Stimulated activated naive B cell treated with anti-CD40 and anti-IgM and Interleukin-4, amounts not matched to agents 10 μg/mL and 1 μg/mL and 100 μg/mL, for 72 hours (primary cell): ENCODE data around the gene SAMMSON.

ENCODE experiments used
- ATAC-seq, 2 donors: fragments of 150-1000 bp; cut with Tn5 transposase; replicated peaks; 2 replicates each; pipeline ENCODE4 v1.10.0; 2021; ENCODE audit warnings: moderate library complexity in 1 of 2
- DNase-seq: peaks from one replicate; pipeline ENCODE4 v3.0.0; 2021
- H3K27ac Mint-ChIP-seq: one replicate; pipeline ENCODE4 v1.8.0; 2022; ENCODE audit warnings: mild to moderate bottlenecking, mixed read lengths
- H3K27me3 Mint-ChIP-seq, 2 donors: one replicate each; pipeline ENCODE4 v1.8.0; 2022; ENCODE audit warnings: mixed read lengths in 2 of 2
- H3K36me3 Mint-ChIP-seq, 2 donors: one replicate each; pipeline ENCODE4 v1.8.0; 2022; ENCODE audit warnings: mixed read lengths in 2 of 2, mild to moderate bottlenecking in 1 of 2
- H3K4me1 Mint-ChIP-seq, 2 donors: one replicate each; pipeline ENCODE4 v1.8.0; 2022; ENCODE audit warnings: mixed read lengths in 2 of 2, mild to moderate bottlenecking in 1 of 2
- H3K4me3 Mint-ChIP-seq, 2 donors: one replicate each; pipeline ENCODE4 v1.8.0; 2022; ENCODE audit warnings: mild to moderate bottlenecking in 2 of 2, mixed read lengths in 2 of 2, moderate library complexity in 1 of 2
- H3K9me3 Mint-ChIP-seq, 2 donors: one replicate each; pipeline ENCODE4 v1.8.0; 2022; ENCODE audit warnings: mixed read lengths in 2 of 2, mild to moderate bottlenecking in 1 of 2

The SAMMSON gene

DNA sequence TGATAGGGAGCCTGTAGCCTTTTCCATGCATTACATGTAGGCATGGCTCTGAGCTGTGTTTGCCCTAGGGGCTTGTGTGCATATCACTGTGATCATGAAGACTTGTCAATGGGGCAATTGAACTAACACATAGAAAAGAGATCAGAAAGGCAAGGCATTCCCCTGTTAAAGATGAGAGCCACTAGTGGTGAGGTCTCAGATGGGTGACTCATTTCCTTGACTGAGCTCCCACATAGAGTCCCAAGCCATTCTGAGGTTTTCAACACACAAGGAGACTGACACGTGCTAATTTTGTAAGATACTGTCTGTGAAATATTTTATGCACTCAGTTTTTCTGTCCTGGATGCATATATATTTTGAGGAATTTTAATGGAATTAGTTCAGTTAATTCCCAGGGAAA lies 53.8 kb downstream of the SAMMSON start:
- Mint-ChIP-seq H3K9me3 (no peaks in the 10 kb centered on the region), H3K27me3 (peaks cover 6 to 12% of the 10 kb centered on the region in 2 donors), H3K27ac (no peak overlapping the region), H3K36me3 (no peaks in the 10 kb centered on the region), H3K4me3 (no peak overlapping the region), H3K4me1 (no peaks in the 10 kb centered on the region)
- DNase-seq (no peak), ATAC-seq (peak; percentile 52 to 59)

DNA sequence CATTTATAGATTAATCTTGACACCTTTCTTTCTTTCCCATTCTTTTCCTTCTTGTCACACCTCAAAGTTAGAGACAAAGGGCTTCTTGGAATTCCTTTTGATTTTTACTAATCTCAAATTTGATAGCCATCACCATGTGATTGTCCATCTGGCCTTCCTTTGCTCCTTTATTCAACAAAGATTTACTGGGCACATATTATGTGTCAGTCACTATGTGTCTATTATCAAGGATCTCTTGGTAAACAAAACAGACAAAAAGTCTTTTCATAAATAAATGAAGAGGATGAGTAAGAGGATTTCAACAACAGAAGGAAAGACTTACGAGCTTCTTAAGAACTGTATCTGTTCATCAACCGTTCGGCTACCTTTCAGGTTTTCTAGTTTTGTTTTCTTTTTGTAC lies 56.5 kb downstream of the SAMMSON start:
- H3K27ac Mint-ChIP-seq, result no peak overlapping the region

DNA sequence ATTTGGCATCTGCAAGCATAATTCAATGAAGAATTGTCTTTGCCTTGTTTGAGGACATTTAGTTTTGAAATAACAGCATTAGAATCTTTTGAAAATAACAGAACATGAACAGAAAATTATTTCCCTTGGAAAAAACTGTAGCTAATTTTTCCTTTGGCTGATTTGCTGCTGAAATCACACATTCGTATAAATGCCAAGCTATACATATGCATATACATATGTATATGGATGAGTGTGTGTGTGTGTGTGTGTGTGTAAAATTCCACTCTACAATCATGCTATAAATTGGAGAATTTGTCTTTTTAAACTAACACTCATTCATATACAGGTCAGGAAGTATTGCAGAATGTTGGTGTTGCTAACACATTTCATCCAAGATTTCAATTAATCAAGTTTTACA lies 57.9 kb downstream of the SAMMSON start:
- Mint-ChIP-seq H3K27ac (no peak overlapping the region), H3K4me1 (no peaks in the 10 kb centered on the region), H3K4me3 (no peak overlapping the region), H3K27me3 (peaks cover 6 to 7% of the 10 kb centered on the region in 2 donors), H3K36me3 (no peaks in the 10 kb centered on the region), H3K9me3 (no peaks in the 10 kb centered on the region)
- DNase-seq (no peak), ATAC-seq (no peak)

More for the DNA sequence above, 56.5 kb downstream of the SAMMSON start:
- Mint-ChIP-seq H3K27me3 (peaks cover 6 to 12% of the 10 kb centered on the region in 2 donors), H3K4me1 (no peaks in the 10 kb centered on the region), H3K36me3 (no peaks in the 10 kb centered on the region), H3K9me3 (no peaks in the 10 kb centered on the region), H3K4me3 (no peak overlapping the region)
- DNase-seq (no peak), ATAC-seq (no peak)

DNA sequence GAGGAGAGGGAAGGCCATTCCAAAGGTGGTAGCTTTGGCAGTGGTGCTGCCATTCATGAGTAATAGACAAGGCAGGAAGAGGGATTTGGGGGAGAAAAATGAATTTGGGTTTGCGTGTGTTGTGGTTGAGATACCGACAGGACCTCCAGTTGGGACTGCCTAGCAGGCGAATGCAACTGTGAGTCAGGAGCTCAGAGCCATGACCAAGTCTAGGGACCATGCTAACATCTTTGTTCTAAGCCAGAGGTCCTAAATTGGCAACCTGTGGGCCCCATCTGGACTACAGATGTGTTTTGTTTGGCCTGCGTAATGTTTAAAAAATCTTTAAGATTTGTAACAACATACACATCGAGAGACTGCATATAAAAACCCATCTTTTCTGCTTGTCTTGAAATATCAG lies 61.6 kb downstream of the SAMMSON start:
- Mint-ChIP-seq H3K4me3 (no peak overlapping the region), H3K27ac (no peak overlapping the region), H3K27me3 (no peaks in the 10 kb centered on the region), H3K4me1 (no peaks in the 10 kb centered on the region), H3K9me3 (no peaks in the 10 kb centered on the region), H3K36me3 (no peaks in the 10 kb centered on the region)
- ATAC-seq, result no peak
- DNase-seq, result no peak

DNA sequence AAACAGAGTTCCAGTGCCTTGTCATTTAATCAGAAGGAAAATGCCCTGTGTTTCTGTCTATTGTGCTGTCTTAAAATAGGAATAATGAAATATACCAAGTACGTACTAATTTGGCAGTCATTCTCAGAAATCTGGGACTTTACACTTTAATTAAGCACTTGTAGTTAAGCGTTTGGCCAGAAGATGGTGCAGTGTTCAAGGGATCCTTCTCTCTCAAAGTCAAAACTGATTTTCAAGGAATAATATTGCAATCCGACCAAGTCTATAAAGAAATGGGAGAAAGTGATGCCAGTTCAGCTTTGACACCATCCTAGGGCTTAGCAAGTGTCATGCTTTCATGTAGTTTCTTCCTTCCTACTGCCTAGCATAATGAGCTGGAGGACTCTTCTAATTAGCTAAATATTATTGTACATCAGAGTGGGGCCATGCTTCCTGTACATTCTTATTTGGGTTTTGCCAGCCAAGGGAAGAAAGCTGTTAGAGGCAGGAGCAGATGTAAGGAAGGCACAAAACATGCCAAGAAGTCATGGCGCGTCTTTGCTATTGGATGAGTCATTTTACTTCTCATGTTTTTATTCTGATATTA lies 64.8 kb downstream of the SAMMSON start:
- no peak for ATAC-seq
- no peak for DNase-seq
- Mint-ChIP-seq H3K36me3 (no peaks in the 10 kb centered on the region), H3K4me1 (no peaks in the 10 kb centered on the region), H3K27ac (no peak overlapping the region), H3K27me3 (peaks cover 0 to 4% of the 10 kb centered on the region in 2 donors), H3K9me3 (no peaks in the 10 kb centered on the region), H3K4me3 (no peak overlapping the region)

DNA sequence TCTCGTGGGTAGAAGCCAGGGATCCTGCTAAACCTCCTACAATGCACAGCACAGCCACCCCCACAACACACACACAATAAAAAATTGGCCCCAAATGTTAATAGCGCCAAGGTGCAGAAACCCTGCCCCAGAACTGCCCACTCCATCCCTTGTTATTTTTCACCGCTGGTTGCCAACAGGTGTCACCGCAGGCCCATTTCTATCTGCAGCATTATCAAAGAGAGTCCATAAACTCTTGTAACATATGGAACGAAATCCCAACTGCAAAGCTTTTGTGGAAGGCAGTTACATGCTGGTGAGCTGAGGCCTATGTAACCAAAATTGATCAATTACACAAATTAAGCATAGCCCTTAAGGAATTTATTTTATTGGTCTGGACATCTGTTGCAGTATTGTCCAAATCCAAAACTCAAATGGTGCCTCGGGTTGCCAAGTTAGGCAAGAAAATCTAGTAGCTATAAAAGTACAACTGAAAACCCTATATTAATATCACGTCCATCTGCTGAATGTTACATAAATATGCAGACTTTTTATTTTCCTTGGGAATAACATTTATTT lies 66.2 kb downstream of the SAMMSON start:
- Mint-ChIP-seq H3K9me3 (no peaks in the 10 kb centered on the region), H3K27ac (no peak overlapping the region), H3K4me3 (no peak overlapping the region), H3K4me1 (no peaks in the 10 kb centered on the region), H3K27me3 (peaks cover 2 to 4% of the 10 kb centered on the region in 2 donors), H3K36me3 (no peaks in the 10 kb centered on the region)
- DNase-seq (no peak), ATAC-seq (no peak)

DNA sequence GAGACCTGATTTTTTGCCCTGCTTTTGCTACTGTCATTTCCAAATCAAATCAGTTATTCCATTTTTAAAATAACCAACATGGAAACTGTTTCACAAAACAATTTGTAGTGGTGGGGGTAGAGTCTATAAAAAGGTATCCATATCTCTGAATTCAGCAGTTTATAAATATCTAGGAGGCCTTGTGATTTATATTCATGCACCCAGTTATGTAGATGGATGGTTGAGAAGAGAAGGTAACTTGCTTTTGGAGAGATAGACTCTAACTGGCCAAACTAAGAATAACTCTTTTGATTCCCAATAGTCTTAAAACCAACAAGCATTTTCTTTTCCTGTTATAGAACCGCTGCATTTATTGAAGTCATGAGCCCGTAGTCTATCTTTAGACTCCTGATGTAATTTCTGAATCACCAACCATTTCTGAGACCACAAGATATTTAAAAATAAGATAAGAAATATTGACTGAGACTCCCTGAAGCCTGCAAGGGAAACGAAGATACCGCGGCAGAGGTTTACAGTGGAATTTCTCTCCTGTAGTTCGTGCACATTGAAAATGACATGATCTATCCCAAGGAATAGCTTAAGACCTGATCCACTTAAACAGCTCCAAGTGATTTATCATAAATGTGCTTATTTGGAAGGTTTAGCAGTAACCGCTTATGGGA lies 68.5 kb downstream of the SAMMSON start:
- no peak overlapping the region for H3K27ac Mint-ChIP-seq
- H3K36me3 Mint-ChIP-seq, result no peaks in the 10 kb centered on the region
- DNase-seq (no peak), ATAC-seq (no peak)
- peaks cover 0 to 5% of the 10 kb centered on the region in 2 donors for H3K4me1 Mint-ChIP-seq
- no peaks in the 10 kb centered on the region for H3K9me3 Mint-ChIP-seq
- H3K4me3 Mint-ChIP-seq, result no peak overlapping the region
- H3K27me3 Mint-ChIP-seq, result peaks cover 8 to 16% of the 10 kb centered on the region in 2 donors

DNA sequence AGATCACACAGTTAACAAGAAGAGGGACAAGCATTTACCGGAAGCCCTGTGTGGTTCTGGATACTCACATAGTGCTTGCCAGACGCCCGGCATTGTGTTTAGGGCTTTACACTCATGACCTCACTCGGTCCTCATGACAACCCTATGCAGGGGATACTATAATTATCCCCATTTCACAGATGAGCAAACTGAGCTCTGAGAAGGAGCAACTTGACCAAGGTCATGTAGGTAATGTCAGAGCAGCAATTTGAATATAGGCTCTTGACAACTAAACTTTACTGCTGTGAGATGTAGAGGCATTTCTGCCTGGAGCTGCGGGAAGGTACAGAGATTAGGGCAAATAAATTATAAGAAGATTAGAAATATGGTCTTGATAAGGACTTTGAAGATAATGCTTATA lies 70.0 kb downstream of the SAMMSON start:
- peaks cover 0 to 4% of the 10 kb centered on the region in 2 donors for H3K9me3 Mint-ChIP-seq
- ATAC-seq (no peak), DNase-seq (no peak)
- H3K4me1 Mint-ChIP-seq, result peaks cover 0 to 5% of the 10 kb centered on the region in 2 donors
- no peaks in the 10 kb centered on the region for H3K36me3 Mint-ChIP-seq
- no peak overlapping the region for H3K4me3 Mint-ChIP-seq
- no peak overlapping the region for H3K27ac Mint-ChIP-seq
- H3K27me3 Mint-ChIP-seq, result peaks cover 14 to 25% of the 10 kb centered on the region in 2 donors

DNA sequence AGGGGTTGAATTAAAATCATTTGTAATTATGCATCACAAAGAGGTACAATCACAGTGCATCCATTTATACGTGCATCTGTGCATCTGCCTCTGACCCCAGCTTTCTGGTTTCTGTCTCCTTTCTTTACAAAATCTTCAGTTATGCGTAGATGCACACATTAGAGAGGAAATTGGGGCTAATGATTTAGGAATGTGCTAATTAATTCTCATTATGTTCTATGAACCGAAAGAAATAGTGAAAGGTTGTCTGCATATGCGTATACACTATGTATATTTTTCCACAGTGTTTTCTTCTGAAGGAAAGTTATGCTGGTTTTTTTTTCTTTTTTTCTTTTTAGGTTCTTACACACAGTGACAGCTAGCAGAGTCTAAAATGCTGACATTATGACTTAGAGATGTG lies 71.6 kb downstream of the SAMMSON start:
- Mint-ChIP-seq H3K9me3 (peaks cover 0 to 4% of the 10 kb centered on the region in 2 donors), H3K27me3 (peaks cover 19 to 36% of the 10 kb centered on the region in 2 donors), H3K27ac (no peak overlapping the region), H3K4me3 (no peak overlapping the region), H3K36me3 (no peaks in the 10 kb centered on the region), H3K4me1 (peaks cover 0 to 5% of the 10 kb centered on the region in 2 donors)
- ATAC-seq (no peak), DNase-seq (no peak)

DNA sequence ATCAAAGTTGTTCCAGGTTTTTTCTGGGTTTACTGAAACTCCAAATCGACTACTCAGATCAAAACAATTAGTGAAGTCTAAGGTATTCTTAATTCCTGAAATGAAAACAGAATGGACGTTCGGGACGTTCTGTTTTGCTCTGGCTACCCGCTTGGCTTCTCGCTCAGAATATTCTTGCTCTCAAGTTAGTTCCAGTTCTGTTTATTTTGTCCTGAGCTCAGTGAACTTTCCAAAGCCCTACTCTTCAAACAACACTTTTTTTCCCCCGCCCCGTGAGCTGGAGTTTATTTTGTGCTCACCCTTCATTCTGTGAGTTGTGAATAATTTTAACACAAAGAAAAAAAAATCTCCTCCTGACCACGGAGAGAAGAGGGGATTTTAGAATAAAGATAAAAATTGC lies 72.6 kb downstream of the SAMMSON start:
- no peak for ATAC-seq
- H3K27me3 Mint-ChIP-seq, result peaks cover 16 to 43% of the 10 kb centered on the region in 2 donors
- no peak for DNase-seq
- no peak overlapping the region for H3K4me3 Mint-ChIP-seq
- no peaks in the 10 kb centered on the region for H3K36me3 Mint-ChIP-seq
- H3K9me3 Mint-ChIP-seq, result peaks cover 0 to 4% of the 10 kb centered on the region in 2 donors
- H3K27ac Mint-ChIP-seq, result no peak overlapping the region
- peaks cover 0 to 5% of the 10 kb centered on the region in 2 donors for H3K4me1 Mint-ChIP-seq

DNA sequence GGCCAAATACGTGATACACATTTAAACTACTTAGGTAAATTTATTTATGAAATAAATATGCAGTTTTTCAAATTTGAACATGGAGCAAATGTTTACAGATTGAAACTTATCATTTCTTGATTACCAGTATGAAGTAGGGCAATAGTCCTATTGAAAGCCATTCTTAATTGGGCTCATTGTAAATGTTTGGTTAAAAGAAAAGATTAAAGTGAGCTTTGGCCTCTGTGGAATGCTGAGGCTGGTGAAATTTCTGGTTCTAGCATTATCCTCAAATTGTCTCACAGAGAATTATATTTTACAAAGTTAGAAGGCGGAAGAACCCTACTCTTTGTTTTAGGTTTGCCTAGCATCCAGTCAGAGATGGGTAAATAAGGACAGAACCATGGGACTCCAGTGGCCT lies 73.2 kb downstream of the SAMMSON start:
- Mint-ChIP-seq H3K4me1 (peaks cover 0 to 5% of the 10 kb centered on the region in 2 donors), H3K4me3 (no peak overlapping the region), H3K9me3 (peaks cover 0 to 4% of the 10 kb centered on the region in 2 donors), H3K27me3 (peaks cover 16 to 43% of the 10 kb centered on the region in 2 donors), H3K27ac (no peak overlapping the region), H3K36me3 (no peaks in the 10 kb centered on the region)
- DNase-seq (no peak), ATAC-seq (no peak)

DNA sequence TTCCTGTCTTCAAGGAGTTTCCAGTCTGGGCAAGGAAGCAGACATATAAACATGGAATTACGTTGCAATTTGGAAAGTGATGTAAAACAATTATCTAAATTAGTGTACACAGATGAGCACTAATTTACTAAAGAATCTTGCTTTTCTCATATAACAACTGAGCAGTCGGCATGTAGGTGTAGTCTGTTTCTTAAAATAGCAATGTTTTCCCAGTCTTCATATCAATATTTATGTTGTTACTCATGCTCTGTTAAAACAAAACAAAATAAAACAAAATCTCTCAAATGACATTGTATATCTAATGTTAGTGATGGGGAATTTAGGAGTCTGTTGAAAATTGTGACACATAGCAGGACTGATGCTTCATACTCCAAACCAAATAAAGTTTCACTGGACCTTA lies 75.6 kb downstream of the SAMMSON start:
- DNase-seq (no peak), ATAC-seq (no peak)
- H3K4me3 Mint-ChIP-seq, result no peak overlapping the region
- H3K27ac Mint-ChIP-seq, result no peak overlapping the region
- peaks cover 16 to 57% of the 10 kb centered on the region in 2 donors for H3K27me3 Mint-ChIP-seq
- H3K9me3 Mint-ChIP-seq, result peaks cover 4% of the 10 kb centered on the region in 2 donors
- no peaks in the 10 kb centered on the region for H3K36me3 Mint-ChIP-seq
- peaks cover 0 to 5% of the 10 kb centered on the region in 2 donors for H3K4me1 Mint-ChIP-seq

DNA sequence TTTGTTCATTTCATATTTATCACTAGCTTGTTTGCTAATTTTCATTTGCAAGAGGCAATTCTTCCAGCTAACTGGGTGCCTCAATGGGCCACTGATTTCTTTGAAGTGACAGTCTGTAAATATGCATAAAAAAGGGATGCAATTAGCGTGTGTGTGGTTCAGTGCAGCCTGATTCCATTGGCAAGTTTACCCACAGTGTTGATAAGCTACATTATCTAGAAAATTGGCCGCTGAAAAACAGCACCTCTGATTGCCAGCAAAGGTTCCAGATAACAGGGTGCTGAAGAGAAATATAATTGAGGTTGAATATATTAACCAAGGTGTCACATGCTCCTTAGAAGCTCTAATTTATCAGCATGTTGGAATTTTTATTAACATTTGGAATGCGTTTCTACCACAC lies 76.9 kb downstream of the SAMMSON start:
- H3K9me3 Mint-ChIP-seq, result peaks cover 4% of the 10 kb centered on the region in 2 donors
- H3K4me3 Mint-ChIP-seq, result no peak overlapping the region
- DNase-seq (no peak), ATAC-seq (no peak)
- H3K27ac Mint-ChIP-seq, result no peak overlapping the region
- no peaks in the 10 kb centered on the region for H3K36me3 Mint-ChIP-seq
- H3K4me1 Mint-ChIP-seq, result peaks cover 0 to 5% of the 10 kb centered on the region in 2 donors
- H3K27me3 Mint-ChIP-seq, result peaks cover 22 to 61% of the 10 kb centered on the region in 2 donors

DNA sequence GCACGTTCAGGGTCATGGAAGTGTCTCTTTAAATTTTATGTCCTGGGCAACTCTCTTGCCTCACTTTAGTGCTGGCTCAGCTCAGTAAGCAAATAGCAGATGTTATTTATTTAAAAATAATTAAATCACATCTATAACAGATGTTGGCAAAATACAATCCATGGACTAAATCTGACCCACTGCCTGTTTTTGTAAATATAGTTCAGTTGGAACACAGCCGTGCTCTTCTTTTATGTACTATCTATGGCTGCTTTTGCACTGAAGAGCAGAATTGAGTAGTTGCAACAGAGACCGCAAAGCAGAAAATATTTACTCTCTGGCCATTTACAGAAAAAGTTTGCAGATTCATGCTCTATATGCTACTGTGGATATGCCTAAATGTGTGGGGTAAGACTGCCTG lies 79.2 kb downstream of the SAMMSON start:
- Mint-ChIP-seq H3K27ac (no peak overlapping the region), H3K27me3 (peaks cover 29 to 57% of the 10 kb centered on the region in 2 donors), H3K4me3 (no peak overlapping the region), H3K9me3 (peaks cover 0 to 4% of the 10 kb centered on the region in 2 donors), H3K4me1 (no peaks in the 10 kb centered on the region), H3K36me3 (no peaks in the 10 kb centered on the region)
- DNase-seq, result no peak
- no peak for ATAC-seq

DNA sequence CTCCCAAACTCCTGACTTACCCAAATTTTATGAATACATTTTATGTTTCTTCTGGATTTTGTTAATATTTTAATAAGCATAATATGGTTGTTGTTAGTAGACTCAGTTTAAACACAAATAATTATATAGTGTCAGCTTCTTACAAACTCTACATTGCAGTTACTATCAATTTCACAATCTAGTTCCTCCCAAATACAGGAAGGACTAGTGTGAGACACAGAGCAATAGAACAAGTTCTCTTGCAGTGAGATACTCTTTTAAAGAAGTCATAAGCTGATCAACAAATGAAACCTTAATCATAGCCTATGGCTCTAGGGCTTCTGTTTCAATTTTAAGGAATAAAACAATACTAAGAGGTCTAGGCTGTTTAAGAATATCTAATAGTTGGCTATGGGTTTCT lies 86.1 kb downstream of the SAMMSON start:
- no peak overlapping the region for H3K27ac Mint-ChIP-seq
- H3K4me3 Mint-ChIP-seq, result no peak overlapping the region
- no peaks in the 10 kb centered on the region for H3K9me3 Mint-ChIP-seq
- H3K4me1 Mint-ChIP-seq, result no peaks in the 10 kb centered on the region
- H3K27me3 Mint-ChIP-seq, result peaks cover 28 to 32% of the 10 kb centered on the region in 2 donors
- ATAC-seq, result no peak
- no peak for DNase-seq
- no peaks in the 10 kb centered on the region for H3K36me3 Mint-ChIP-seq
